DLD1 (cell line): ENCODE measurements around the gene CAMTA1.
"Not testable (repeated sequence)": the region's sequence is repeated elsewhere in the genome, so short reads cannot be mapped to it uniquely, and the experiment has no call there.

Source experiments
- in situ Hi-C: cut with HindIII; loops from 2 replicates; pipeline ENCODE4 v1.10.0; 2017; ENCODE audit warnings: low sequenced_read_pairs

CAMTA1 gene

DNA sequence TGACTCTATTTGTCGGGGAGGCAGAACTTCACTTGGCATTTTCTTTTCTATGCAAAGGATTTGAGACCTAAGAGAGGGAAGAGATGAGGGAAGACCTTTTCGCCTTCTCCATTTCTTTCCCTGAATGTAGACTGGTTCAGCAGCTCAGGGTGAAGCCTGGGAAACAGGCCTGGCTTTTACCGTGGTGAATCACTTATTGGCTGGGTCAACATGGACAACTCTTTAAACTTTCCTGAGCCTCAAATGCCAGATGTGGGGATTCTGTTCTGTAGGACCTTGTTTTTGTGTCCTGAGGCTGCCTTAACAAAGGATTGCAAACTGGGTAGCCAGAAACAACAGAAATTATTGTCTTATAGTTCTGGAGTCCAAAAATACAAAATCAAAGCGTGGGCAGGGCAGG, 530.1 kb downstream of the CAMTA1 start:
- in situ Hi-C loops: no loop called here

DNA sequence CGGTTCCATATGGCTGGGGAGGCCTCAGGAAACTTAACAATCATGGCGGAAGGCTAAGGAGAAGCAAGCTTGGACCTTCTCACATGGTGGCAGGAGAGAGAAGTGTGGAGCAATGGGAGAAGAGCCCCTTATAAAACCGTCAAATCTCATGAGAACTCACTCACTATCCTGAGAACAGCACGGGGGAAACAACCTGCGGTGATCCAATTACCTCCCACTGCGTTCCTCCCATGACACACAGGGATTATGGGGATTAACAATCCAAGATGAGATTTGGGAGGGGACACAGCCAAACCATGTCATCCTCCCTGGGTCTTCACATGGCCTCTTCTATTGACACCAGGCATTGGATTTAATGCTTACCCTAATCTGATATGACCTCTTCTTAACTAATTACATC, 530.7 kb downstream of the CAMTA1 start:
- in situ Hi-C loops: no loop called here

DNA sequence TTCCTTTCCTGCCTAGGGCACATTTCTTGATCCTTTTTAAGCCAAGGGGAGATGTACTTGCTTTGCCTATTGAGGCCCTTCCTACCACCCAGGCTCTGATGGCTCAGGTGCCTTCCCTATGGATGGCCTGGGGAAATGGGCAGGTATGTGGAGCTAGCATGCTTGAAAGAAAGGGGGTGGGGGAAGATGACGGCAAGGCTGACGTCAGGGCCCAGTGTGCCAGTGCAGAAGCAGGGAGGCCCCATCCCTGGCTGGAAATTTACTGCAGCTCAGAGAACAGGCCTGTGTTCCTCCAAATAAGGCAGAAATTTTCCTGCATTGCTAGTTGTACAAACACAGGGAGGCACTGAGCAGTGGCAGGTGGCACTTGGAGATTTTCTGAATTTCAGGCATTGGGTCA, 532.6 kb downstream of the CAMTA1 start:
- in situ Hi-C loops: no loop called here

DNA sequence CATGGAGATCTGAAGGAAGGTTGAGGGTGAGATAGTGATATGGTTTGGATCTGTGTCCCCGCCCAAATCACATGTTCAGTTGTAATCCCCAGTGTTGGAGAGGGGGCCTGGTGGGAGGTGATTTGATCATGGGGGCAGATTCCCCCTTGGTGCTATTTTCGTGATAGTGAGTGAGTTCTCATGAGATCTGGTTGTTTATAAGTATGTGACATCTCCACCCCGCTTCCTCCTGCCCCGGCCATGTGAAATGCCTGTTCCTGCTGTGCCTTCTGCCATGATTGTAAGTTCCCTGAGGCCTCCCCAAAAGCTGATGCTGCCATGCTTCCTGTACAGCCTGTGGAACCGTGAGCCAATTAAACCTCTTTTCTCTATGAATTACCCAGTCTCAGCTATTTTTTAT, 533.9 kb downstream of the CAMTA1 start:
- in situ Hi-C loops: no loop called here

DNA sequence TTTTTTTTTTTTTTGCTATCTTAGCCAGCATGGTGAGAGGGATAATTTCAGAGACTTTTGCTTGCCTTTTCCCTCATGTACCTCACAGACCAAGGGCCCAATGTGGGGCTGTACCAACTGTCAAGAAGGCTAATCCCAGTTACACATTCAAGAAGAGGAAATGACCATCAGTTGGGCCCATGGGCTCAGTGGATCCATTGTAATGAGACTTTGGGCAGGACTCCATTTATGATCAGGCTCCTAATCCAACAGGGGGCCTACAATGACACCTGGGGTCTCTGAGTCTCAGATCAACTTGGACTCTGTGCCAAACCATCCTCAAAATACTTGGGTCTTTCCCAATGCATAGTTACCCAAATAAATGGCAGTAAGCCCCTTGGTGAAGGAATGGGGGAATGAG, 535.4 kb downstream of the CAMTA1 start:
- in situ Hi-C loops: no loop called here

DNA sequence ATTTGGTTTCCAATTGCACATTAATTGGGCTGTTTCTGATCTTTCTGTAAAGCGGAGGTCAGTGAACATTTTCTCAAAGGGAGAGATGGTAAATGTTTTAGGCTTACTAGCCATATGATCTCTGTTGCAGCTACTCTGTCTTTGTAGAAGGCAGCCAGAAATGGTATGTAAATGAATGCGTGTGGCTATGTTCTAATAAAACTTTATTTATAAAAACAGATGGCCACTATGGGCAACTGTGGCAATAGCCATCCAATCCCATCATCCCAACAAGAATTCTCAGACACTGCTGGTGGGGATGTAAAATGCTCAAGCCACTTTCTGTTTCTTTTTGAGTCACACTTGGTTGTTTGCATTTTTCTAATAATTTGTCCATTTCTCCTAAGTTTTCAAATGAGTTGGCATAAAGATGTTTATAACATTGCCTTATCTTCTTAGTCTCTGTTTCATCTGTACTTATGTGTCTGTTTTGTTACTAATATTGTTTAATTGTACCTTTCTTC, 537.1 kb downstream of the CAMTA1 start:
- in situ Hi-C loops: no loop called here

DNA sequence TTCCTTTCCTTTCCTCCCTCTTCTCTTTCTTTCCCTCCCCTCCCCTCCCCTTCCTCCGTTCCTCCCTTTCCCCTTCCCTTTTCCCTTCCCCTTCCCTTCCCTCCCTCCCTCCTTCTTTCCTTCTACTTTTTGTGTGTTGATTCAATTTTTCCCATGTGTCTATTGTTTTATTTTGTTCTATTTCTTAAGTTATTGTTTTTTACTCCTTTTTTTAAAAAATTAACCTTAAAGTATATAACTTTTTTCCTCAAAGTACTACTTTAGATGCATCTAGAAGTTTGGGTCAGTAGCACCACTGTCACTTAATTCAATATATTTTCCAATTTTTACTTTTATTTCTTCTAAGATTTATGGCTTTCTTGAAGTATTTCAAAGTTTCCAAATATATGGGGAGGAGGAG, 537.7 kb downstream of the CAMTA1 start:
- in situ Hi-C loops: no loop called here

DNA sequence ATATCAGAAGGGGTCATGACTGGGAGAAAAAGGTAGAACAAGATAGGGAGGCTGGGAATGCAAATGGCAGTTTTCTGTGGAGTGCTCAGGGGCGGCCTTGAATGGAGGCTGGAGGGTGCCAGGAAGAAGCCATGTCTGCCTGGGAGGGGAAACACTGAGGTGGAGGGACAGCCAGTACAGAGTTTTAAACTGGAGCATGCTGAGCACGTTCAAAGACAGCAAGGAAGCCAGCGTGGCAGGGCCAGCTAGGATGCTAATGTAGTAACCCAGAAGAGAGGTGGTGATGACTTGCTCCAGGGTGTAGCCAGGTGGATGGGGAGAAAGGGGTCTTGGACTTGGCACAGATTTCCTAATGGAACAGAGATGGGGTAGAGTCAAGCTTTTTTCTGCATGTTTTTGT, 540.0 kb downstream of the CAMTA1 start:
- in situ Hi-C loops: no loop called here

DNA sequence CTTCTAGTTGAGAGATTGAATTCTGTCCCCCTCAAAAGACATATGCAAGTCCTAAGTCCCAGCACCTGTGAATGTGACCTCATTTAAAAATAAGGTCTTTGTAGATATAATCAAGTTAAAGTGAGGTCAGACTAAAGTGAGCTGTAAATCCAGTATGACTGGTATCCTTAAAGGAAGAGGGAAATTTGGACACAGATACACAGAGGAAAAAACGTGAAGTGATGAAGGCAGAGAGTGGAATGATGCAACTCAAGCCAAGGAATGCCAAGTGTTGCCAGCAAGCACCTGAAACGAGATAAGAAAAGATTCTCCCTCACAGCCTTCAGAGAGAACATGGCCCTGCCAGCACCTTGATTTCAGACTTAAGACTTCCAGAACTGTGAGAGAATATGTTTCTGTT, 541.1 kb downstream of the CAMTA1 start:
- in situ Hi-C loops: no loop called here

DNA sequence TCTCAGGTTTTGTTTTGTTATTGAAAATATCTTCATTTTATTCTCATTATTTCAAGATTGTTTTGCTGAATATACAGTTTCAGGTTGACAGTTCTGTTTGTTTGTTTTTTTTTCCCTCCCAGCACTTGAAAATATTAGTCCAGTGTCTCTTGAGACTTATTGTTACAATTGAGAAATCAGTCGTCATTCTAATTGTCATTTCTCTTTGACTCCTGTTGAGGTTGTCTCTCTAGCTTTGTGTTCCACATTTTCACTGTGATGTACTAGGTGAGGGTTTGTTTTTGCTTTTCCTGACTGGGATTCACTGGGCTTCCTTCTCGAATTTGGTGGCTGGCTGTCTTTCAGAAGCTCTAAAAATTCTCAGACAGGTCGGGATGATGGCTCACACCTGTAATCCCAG, 542.6 kb downstream of the CAMTA1 start:
- in situ Hi-C loops: no loop called here

DNA sequence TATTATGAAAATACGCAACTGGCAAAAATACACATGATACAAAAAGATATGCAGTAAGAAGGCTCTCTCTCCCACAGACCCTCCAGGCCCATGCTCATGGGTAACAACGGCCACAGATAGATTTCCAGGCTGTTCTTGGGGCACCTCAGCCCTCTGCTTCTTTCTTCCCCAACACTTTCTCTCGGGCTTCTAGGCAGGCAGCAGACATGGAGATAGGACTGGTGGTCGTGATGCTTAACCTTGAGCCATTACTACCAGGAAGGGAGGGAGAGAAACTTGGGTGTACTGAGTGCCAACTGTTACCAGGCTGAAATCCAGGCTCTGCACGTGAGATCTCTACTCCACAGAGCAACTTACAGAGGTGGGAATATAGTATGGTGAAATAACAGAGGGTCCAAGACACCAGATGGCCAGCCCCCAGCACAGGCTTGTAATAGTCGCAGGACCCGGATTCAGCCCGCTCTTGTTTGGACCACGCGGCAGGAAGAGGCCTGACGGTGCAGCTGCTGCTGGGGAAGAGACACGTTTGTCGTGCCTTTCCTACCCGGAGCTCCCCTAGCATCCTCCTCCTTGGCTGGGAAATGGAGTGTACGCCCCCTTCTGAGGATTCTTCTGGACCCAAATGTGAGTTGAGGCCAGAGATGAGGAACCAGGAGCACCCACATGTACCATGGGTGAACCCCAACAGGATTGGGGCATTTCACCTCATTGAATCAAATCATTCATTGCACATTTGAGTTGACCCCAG, 544.8 kb downstream of the CAMTA1 start:
- in situ Hi-C loops: no loop called here

DNA sequence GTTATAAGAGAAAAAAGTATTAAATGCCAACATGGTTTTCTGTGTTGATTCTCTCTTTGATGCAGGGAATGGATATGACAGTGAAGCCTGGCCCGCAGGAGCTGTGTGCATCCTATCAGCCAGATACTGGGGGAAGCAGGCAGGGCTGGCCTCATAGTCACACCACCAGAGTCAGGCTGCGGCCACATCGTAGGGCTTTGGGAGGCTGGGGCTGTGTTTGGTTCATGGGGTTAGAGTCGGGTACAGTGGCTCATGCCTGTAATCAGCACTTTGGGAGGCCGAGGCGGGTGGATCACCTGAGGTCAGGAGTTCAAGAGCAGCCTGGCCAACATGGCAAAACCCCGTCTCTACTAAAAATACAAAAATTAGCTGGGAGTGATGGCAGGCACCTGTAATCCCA, 545.5 kb downstream of the CAMTA1 start:
- in situ Hi-C loops: not testable (repeated sequence)

DNA sequence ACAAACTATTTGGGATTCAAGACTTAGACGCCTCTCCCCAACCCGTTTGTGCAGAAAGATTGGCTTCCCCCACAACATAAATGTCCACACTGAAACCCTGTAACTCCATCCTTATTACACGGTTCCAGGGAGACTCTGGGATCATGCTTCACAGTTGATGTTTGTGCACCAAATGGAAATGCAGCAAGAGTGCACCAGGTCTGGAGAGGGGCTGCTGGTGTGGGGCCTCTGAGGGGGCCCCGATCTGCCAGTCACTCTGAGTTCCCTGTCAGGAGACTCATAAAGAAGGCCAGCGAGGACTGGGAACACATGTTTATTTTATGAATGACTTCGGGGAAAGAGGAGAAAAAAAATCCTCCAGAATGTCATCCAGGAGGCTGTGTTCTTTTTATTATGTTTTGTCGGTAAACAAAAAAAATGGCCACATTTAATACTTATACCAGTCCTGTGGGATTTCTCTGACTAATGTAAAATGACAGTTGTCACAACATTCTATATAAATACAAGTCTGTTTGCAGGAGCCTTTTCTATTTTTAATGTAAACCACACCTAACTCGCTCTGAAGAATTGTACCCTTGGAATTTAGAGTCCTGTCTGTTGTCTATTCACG, 546.8 kb downstream of the CAMTA1 start:
- in situ Hi-C loops: no loop called here

DNA sequence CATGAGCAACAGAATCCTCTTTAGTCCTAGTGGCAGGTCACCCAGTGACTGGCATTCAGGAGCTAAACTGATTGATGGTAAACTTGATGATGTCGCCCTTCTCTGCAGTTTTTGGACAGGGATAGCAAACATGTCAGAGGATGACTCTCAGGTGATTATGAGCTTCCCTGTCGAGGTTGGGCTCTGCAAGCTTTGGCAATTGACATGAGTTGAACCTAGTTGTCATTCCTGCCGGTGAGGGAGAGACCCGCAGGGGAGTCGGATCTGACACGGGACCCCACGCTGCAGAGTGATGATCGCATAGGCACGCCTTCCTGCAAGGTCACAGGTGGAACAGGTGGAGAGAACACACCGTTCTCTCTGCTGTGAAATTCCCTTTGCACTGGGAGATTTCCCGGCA, 547.8 kb downstream of the CAMTA1 start:
- in situ Hi-C loops: no loop called here

DNA sequence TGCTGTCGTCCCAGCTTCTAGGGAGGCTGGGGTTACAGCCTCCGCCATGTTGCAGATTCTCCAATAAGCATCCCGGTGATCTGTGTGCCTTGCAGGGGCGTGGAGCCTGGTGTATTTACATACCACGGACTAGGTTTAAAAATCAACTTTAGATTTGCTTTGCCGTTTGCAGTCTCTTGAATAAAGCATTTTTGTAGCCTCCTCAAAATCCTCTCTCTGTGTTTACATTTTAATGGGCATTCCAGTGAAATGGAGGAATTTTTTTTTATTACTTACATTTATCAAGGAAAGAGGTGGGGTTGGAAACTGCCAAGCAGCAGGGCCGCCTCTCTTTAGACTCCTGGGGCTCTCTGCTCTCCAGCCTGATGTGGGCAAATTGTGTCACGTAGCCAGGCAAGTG, 548.4 kb downstream of the CAMTA1 start:
- in situ Hi-C loops: no loop called here

DNA sequence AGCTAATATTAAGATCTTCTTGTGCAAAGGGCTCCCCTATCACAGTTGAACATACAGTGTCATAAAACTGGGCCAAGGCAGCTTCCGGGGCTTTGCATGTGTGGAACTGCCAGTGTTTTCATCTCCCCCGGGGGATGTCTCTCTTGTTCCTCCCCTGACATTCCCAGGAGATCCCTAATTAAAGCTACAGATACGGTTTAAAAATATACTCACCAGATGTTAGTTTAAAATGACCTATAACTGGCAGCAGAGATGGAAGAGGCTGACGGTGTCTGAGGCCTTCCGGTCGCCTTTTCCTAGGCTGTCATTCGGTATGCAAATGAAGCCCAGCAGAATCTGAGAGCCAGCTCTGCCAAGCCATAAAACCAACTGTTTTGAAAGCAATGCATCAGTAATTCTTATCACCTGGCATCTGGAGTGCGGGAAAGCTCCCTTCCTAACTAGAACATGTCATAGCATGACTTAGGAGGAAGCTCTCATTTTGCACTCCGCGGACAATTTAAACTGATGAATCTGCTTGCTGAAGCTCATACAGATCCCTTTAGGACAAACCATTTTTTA, 549.3 kb downstream of the CAMTA1 start:
- in situ Hi-C loops: no loop called here

DNA sequence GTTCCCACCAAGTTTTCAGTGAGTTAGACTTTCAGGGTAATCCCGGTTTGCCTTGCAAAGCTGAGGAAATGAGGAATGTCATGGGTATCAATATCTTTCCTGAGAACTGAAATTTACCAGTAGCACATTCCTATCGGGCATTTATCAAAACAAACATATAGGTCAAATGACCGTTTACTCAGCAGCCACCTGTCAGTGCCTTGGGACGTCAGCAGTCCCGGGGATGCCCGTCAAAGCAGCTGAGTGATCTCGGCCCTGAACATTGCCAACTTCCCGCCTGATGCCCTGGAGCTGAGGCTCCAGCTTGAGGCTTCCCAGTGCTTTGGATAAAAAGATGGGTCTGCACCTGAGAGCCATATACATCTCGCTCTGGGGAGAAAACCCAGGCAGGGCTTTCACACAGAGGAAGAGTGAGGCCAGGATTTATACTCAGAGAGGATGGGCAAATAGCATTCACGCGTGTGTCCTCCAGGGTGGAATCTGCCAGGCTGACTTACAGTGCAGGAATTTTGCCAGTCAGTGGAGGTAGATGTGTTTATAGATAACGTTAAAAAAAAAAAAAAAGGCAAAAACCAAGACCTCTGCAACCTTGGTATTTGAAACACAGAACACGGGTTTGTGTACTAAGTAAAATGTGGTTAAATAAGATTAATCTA, 550.1 kb downstream of the CAMTA1 start:
- in situ Hi-C loops: no loop called here

DNA sequence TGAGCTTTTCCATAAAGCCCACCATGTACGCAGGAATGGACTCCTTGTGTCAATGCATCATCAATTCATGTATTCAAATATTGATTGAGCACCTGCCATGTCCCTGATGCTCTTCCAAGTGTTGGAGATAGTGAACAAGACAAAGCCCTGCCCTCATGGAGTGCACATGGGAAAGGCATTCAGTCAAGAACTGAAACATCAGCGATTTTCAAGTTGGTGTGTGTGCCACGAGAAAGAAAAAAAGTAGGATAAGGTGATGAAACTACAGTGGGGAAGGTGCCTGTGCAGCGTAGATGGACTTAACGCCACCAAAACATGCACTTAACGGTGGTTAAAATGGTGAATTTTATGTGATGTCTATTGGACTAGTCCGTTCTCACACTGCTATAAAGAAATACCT, 553.2 kb downstream of the CAMTA1 start:
- in situ Hi-C loops: no loop called here

DNA sequence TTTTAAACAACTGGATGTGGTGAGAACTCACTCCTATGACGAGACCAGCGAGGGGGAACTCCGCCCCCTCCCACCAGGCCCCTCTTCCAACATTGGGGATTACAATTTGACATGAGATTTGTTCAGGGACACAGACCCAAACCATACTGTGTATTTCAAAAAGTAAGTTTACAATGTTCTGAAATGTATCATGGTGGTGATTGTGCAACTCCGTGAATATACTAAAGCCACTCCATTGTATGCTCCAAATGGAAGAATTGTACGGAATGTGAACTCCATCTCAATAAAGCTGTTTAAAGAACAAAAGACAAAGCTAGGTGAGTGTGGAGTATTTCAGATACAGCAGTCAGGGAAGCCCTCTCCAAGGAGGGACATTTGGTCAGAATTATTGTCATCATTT, 553.8 kb downstream of the CAMTA1 start:
- in situ Hi-C loops: no loop called here

DNA sequence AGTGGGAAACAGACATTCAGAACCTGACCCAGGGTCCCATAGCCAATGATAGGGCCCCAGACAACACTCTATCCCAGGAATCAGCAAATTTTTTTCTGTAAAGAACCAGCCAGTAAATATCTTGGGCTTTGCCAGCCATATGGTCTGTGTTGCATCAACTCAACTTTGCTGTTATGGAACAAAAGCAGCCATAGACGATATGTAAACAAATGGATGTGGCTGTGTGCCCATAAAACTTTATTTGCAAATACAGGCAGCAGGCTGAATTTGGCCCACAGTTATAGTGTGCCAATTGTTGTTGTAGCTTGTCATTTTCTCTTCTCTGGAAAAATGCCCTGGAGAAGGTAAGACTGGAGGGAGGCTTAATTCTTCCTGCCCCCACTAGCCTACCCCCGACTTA, 554.7 kb downstream of the CAMTA1 start:
- in situ Hi-C loops: no loop called here

DNA sequence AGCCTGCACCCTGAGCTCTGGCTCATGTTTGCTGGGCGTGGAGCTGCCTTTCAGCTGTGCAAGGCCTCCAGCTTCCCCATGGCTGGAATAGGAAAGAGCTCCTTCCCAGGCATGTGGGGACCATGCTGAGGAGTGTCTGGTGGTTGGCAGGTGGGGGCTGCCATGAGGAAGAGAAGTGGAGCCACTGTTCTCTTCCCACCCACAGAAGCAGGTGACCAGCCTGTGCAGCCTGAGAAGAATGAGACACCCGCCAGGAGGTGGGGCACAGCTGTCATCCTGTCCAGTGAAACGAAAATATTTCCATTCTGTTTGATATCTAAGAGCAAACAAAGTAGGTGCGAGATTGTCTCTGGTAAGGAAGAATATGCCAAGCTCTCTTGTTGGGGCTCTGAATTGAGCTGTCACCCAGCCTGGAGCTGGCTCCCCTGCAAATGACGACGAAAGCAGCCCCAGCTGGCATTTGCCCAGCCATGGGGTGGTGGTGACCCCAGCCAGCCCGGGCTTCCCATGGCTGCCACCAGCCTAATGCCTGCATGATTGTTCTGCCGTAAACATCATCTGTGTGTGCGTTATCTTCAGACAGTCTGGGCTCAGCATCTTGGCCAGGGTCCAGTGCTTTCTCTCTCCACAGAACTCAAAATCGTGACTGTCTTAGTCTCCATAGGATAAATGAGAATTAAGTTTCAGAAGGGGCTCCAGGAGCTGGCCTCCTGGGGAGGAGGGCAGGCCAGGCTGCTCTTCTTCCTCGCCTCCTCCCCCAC, 556.1 kb downstream of the CAMTA1 start:
- in situ Hi-C loops: no loop called here
